Esophagus squamous epithelium (tissue), 4 donors: ENCODE results near the gene ATL3.

ENCODE experiments used
- POLR2A ChIP-seq, 4 donors: fragments of 450-650 bp; IDR thresholded peaks; one replicate each; pipeline ENCODE4 v1.6.1; 2017; ENCODE audit warnings: antibody characterized with exemption in 4 of 4, mild to moderate bottlenecking in 4 of 4, moderate library complexity in 3 of 4
- TF ChIP-seq, protein P1 (sequence below), 6 experiments: fragments of 450-650 bp in 4 of 6; fragments of 200-600 bp in 2 of 6; sonication (generic) in 2 of 6; IDR thresholded peaks; one replicate each; pipeline ENCODE4 v1.5.1; 2016 to 2019; ENCODE audit warnings: antibody characterized with exemption in 6 of 6, mild to moderate bottlenecking in 4 of 6, moderate library complexity in 4 of 6

DNA sequence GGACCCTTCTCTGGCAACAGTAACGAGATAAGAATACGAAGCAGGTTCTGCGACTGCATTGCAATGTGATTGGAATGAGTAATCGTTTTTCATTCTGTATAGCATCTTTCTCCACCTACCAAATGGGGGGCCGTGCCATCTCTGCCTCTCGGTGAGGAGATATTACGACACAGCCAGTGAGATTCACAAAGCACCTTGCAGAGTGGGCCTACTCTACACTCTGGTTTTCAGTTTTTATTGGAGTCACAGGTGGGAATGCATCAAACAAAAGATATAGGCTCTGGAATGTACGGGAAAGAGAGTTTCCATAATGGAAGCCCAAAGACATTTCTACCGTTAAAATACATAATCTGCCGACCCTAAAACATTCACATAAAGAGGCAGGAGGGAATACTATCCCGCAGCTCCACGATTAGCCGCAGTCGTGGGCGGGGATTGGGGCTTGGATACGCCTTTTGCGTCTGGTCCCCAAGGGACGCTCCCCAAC lies 9.7 kb upstream of the ATL3 start:
- TF ChIP-seq, protein P1, sequence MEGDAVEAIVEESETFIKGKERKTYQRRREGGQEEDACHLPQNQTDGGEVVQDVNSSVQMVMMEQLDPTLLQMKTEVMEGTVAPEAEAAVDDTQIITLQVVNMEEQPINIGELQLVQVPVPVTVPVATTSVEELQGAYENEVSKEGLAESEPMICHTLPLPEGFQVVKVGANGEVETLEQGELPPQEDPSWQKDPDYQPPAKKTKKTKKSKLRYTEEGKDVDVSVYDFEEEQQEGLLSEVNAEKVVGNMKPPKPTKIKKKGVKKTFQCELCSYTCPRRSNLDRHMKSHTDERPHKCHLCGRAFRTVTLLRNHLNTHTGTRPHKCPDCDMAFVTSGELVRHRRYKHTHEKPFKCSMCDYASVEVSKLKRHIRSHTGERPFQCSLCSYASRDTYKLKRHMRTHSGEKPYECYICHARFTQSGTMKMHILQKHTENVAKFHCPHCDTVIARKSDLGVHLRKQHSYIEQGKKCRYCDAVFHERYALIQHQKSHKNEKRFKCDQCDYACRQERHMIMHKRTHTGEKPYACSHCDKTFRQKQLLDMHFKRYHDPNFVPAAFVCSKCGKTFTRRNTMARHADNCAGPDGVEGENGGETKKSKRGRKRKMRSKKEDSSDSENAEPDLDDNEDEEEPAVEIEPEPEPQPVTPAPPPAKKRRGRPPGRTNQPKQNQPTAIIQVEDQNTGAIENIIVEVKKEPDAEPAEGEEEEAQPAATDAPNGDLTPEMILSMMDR (IDR thresholded peaks at IDR 0.05), result no peak
- TF ChIP-seq POLR2A (IDR thresholded peaks at IDR 0.05), result no peak
